Measurements from ENCODE around the gene REEP6. TPM values are rescaled to one million over a fixed set of nuclear protein-coding genes. Genes with fewer than 3 reads are reported as not detected.
"Not testable (repeated sequence)": the region's sequence is repeated elsewhere in the genome, so short reads cannot be mapped to it uniquely, and the experiment has no call there.

REEP6 gene
- polyA plus RNA-seq, 1 donor: 228 TPM

- H3K27ac ChIP-seq (ENCODE audit: low read length): peak overlapping the region; percentile 79
- peaks cover 36% of the 10 kb centered on the region for H3K4me1 ChIP-seq (ENCODE audit: control insufficient read depth, insufficient read depth, low read length)
- peaks cover 4% of the 10 kb centered on the region for H3K36me3 ChIP-seq (ENCODE audit: control insufficient read depth, insufficient read depth, low read length)
- WGBS (ENCODE audit: insufficient coverage, low lambda C conversion rate): no CpG with 5 or more reads among the region's 9 CpGs
- DNase-seq: no peak
- H3K9me3 ChIP-seq (ENCODE audit: control insufficient read depth, low read depth, low read length): peaks cover 18% of the 10 kb centered on the region
- H3K27me3 ChIP-seq (ENCODE audit: control insufficient read depth, insufficient read depth, low read length): peaks cover 11% of the 10 kb centered on the region
- H3K4me3 ChIP-seq (ENCODE audit: low read length): peak overlapping the region; percentile 80
These were observed 19.8 kb downstream of the REEP6 start for GRCh38 chr19:1510807-1511206.

- Histone ChIP-seq H3K27ac (ENCODE audit: low read length) (peak overlapping the region; percentile 37), H3K27me3 (ENCODE audit: control insufficient read depth, insufficient read depth, low read length) (peaks cover 14% of the 10 kb centered on the region), H3K4me1 (ENCODE audit: control insufficient read depth, insufficient read depth, low read length) (peaks cover 36% of the 10 kb centered on the region), H3K4me3 (ENCODE audit: low read length) (peak overlapping the region; percentile 80), H3K9me3 (ENCODE audit: control insufficient read depth, low read depth, low read length) (peaks cover 14% of the 10 kb centered on the region), H3K36me3 (ENCODE audit: control insufficient read depth, insufficient read depth, low read length) (no peaks in the 10 kb centered on the region)
- no CpG with 5 or more reads among the region's 22 CpGs for WGBS (ENCODE audit: insufficient coverage, low lambda C conversion rate)
- DNase-seq: peak in 1 of 2 donors; percentile 57
These were observed 20.6 kb downstream of the REEP6 start for GRCh38 chr19:1511318-1512317.

GRCh38 chr19:1512671-1513498 lies 21.9 kb downstream of the REEP6 start, which contains the start of gene ADAMTSL5:
ADAMTSL5 (minus strand) TSS chr19:1513019; CDS start chr19:1510943, 2,076 bp downstream.
- no CpG with 5 or more reads among the region's 78 CpGs for WGBS (ENCODE audit: insufficient coverage, low lambda C conversion rate)
- Histone ChIP-seq H3K36me3 (ENCODE audit: control insufficient read depth, insufficient read depth, low read length) (no peaks in the 10 kb centered on the region), H3K4me3 (ENCODE audit: low read length) (peak within 1 kb of the TSS; percentile 80), H3K27me3 (ENCODE audit: control insufficient read depth, insufficient read depth, low read length) (peaks cover 18% of the 10 kb centered on the region), H3K9me3 (ENCODE audit: control insufficient read depth, low read depth, low read length) (peaks cover 12% of the 10 kb centered on the region), H3K27ac (ENCODE audit: low read length) (peak within 1 kb of the TSS; percentile 77), H3K4me1 (ENCODE audit: control insufficient read depth, insufficient read depth, low read length) (peaks cover 29% of the 10 kb centered on the region)
- DNase-seq: peak; percentile 75 to 88

- Histone ChIP-seq H3K4me1 (ENCODE audit: control insufficient read depth, insufficient read depth, low read length) (peaks cover 24% of the 10 kb centered on the region), H3K27ac (ENCODE audit: low read length) (peak overlapping the region; percentile 68), H3K4me3 (ENCODE audit: low read length) (peak overlapping the region; percentile 55), H3K36me3 (ENCODE audit: control insufficient read depth, insufficient read depth, low read length) (no peaks in the 10 kb centered on the region), H3K9me3 (ENCODE audit: control insufficient read depth, low read depth, low read length) (peaks cover 7% of the 10 kb centered on the region), H3K27me3 (ENCODE audit: control insufficient read depth, insufficient read depth, low read length) (peaks cover 23% of the 10 kb centered on the region)
- WGBS (ENCODE audit: insufficient coverage, low lambda C conversion rate): no CpG with 5 or more reads among the region's 52 CpGs
- peak; percentile 62 to 82 for DNase-seq
These were observed 22.7 kb downstream of the REEP6 start for GRCh38 chr19:1513499-1514294.

- H3K36me3 ChIP-seq (ENCODE audit: control insufficient read depth, insufficient read depth, low read length): no peaks in the 10 kb centered on the region
- no peak overlapping the region for H3K27ac ChIP-seq (ENCODE audit: low read length)
- H3K9me3 ChIP-seq (ENCODE audit: control insufficient read depth, low read depth, low read length): peaks cover 7% of the 10 kb centered on the region
- no CpG with 5 or more reads among the region's 10 CpGs for WGBS (ENCODE audit: insufficient coverage, low lambda C conversion rate)
- no peak overlapping the region for H3K4me3 ChIP-seq (ENCODE audit: low read length)
- no peak for DNase-seq
- H3K4me1 ChIP-seq (ENCODE audit: control insufficient read depth, insufficient read depth, low read length): peaks cover 24% of the 10 kb centered on the region
- peaks cover 24% of the 10 kb centered on the region for H3K27me3 ChIP-seq (ENCODE audit: control insufficient read depth, insufficient read depth, low read length)
These were observed 23.3 kb downstream of the REEP6 start for GRCh38 chr19:1514295-1514661.

- no peak overlapping the region for H3K27ac ChIP-seq (ENCODE audit: low read length)
- DNase-seq: no peak
- H3K4me3 ChIP-seq (ENCODE audit: low read length): no peak overlapping the region
- H3K36me3 ChIP-seq (ENCODE audit: control insufficient read depth, insufficient read depth, low read length): no peaks in the 10 kb centered on the region
- no CpG with 5 or more reads among the region's 14 CpGs for WGBS (ENCODE audit: insufficient coverage, low lambda C conversion rate)
- peaks cover 7% of the 10 kb centered on the region for H3K9me3 ChIP-seq (ENCODE audit: control insufficient read depth, low read depth, low read length)
- H3K4me1 ChIP-seq (ENCODE audit: control insufficient read depth, insufficient read depth, low read length): peaks cover 19% of the 10 kb centered on the region
- H3K27me3 ChIP-seq (ENCODE audit: control insufficient read depth, insufficient read depth, low read length): peaks cover 24% of the 10 kb centered on the region
These were observed 24.2 kb downstream of the REEP6 start for GRCh38 chr19:1514986-1515721.

GRCh38 chr19:1516395-1516753 lies 25.4 kb downstream of the REEP6 start:
- H3K4me1 ChIP-seq (ENCODE audit: control insufficient read depth, insufficient read depth, low read length): peaks cover 9% of the 10 kb centered on the region
- no peak overlapping the region for H3K27ac ChIP-seq (ENCODE audit: low read length)
- H3K36me3 ChIP-seq (ENCODE audit: control insufficient read depth, insufficient read depth, low read length): no peaks in the 10 kb centered on the region
- H3K4me3 ChIP-seq (ENCODE audit: low read length): no peak overlapping the region
- peaks cover 7% of the 10 kb centered on the region for H3K9me3 ChIP-seq (ENCODE audit: control insufficient read depth, low read depth, low read length)
- WGBS (ENCODE audit: insufficient coverage, low lambda C conversion rate): 83% methylated on average over 1 of the region's 8 CpGs
- H3K27me3 ChIP-seq (ENCODE audit: control insufficient read depth, insufficient read depth, low read length): peaks cover 24% of the 10 kb centered on the region
- no peak for DNase-seq

- Histone ChIP-seq H3K9me3 (ENCODE audit: control insufficient read depth, low read depth, low read length) (peaks cover 7% of the 10 kb centered on the region), H3K4me3 (ENCODE audit: low read length) (no peak overlapping the region), H3K4me1 (ENCODE audit: control insufficient read depth, insufficient read depth, low read length) (no peaks in the 10 kb centered on the region), H3K27ac (ENCODE audit: low read length) (no peak overlapping the region), H3K36me3 (ENCODE audit: control insufficient read depth, insufficient read depth, low read length) (no peaks in the 10 kb centered on the region), H3K27me3 (ENCODE audit: control insufficient read depth, insufficient read depth, low read length) (peaks cover 39% of the 10 kb centered on the region)
- no peak for DNase-seq
- WGBS (ENCODE audit: insufficient coverage, low lambda C conversion rate): no CpG with 5 or more reads among the region's 4 CpGs
These were observed 27.5 kb downstream of the REEP6 start for GRCh38 chr19:1518471-1518870.

- not testable (repeated sequence) for H3K36me3 ChIP-seq (ENCODE audit: control insufficient read depth, insufficient read depth, low read length); H3K27ac ChIP-seq (ENCODE audit: low read length); DNase-seq; H3K4me3 ChIP-seq (ENCODE audit: low read length); H3K4me1 ChIP-seq (ENCODE audit: control insufficient read depth, insufficient read depth, low read length); H3K9me3 ChIP-seq (ENCODE audit: control insufficient read depth, low read depth, low read length)
- no CpG with 5 or more reads among the region's 8 CpGs for WGBS (ENCODE audit: insufficient coverage, low lambda C conversion rate)
- peaks cover 42% of the 10 kb centered on the region for H3K27me3 ChIP-seq (ENCODE audit: control insufficient read depth, insufficient read depth, low read length)
These were observed 28.8 kb downstream of the REEP6 start for GRCh38 chr19:1519802-1520201.
